GM19468 (cell line): ENCODE results near the gene NR1H4.
"Not testable (repeated sequence)": the region's sequence is repeated elsewhere in the genome, so short reads cannot be mapped to it uniquely, and the experiment has no call there.

ENCODE experiments used
- ATAC-seq: cut with Tn5 transposase; IDR thresholded peaks from one replicate; pipeline ENCODE4 v1.9.1; 2021; ENCODE audit warnings: mild to moderate bottlenecking, moderate library complexity, moderate number of reproducible peaks; ENCODE audit not compliant: unreplicated experiment; ENCODE audit errors: extremely low read depth

Gene NR1H4

DNA sequence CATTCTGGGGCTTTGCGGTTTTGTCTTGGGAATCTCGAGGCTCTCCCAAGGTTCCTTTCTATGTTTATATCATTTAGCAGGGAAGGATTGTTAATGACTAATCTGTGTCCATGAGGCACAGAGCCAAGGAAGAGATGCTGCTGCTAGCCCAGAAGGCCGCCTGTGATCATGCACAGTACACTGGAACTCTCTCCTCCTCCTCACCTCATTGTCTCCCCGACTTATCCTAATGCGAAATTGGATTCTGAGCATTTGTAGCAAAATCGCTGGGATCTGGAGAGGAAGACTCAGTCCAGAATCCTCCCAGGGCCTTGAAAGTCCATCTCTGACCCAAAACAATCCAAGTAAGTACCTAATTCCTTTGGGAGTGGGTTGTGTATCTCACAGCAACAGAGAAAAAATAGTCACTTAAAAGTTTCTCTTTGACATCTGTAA is at the start of gene NR1H4:
NR1H4 (plus strand) TSS at position 151 of the 435 bp plus-strand sequence. CDS start 19,458 bp downstream, outside the sequence.
- no peak for ATAC-seq

DNA sequence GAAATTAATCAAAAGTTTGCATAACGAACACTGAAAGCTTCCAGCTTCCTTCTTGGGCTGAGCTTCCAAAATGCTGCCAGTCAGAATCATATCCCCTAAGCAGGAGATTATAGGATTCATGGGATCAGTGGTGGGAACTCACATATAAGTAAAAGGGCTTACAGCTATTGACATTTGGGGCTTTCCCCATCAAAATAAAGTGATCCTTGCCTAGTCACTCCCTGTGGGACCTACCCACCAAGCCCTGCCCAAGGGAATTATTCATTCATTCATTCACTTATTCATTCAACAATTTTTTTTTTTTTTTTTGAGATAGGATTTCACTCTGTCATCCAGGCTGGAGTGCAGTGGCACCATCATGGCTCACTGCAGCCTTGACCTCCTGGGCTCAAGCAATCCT is 47.5 kb upstream of the NR1H4 start:
- no peak for ATAC-seq

DNA sequence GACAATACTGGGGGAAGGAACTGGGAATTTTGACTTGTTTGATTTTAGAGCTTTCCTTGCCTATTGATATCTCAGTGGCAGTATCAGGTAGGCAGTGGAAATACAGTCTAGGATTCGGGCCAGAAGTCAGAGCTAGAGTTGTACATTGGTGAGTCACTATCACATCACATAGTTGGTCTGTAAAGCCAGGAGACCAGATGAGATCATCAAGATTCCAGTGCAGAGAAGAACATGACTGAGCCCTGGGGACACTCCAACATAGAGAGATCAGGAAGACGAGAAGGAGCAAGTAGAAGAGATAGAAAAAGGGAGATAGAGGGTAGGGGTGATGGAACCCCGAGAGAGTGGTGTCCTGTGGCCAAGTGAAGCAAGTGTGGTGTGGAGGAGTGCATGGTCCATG is 46.6 kb upstream of the NR1H4 start:
- no peak for ATAC-seq

DNA sequence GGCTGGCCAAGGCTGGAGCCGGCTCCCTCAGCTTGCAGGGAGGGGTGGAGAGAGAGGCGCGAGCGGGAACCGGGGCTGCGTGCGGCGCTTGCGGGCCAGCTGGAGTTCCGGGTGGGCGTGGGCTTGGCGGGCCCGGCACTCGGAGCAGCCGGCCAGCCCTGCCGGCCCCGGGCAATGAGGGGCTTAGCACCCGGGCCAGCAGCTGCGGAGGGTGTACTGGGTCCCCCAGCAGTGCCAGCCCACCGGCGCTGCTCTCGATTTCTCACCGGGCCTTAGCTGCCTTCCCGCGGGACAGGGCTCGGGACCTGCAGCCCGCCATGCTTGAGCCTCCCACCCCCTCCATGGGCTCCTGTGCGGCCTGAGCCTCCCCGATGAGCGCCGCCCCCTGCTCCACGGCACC is 43.4 kb upstream of the NR1H4 start:
- not testable (repeated sequence) for ATAC-seq

DNA sequence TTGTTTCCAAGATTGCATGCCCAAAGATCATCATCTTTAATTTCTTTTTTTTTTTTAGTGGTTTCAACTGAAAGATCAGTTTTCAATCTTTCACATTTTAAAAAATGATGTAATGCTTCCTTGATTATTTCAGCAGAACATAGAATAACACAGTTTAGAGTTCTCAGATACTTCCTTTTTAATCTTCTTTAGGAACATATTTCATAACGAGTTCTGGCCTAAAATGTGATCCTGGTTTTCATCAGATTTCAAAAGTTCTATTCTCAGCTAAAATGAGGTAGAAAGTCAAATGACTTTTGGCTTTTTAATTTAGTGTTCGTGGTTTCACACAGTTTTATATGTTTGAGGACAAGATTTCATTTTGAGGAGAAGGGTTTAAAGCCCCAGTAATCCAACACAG is 40.0 kb upstream of the NR1H4 start:
- ATAC-seq = no peak

DNA sequence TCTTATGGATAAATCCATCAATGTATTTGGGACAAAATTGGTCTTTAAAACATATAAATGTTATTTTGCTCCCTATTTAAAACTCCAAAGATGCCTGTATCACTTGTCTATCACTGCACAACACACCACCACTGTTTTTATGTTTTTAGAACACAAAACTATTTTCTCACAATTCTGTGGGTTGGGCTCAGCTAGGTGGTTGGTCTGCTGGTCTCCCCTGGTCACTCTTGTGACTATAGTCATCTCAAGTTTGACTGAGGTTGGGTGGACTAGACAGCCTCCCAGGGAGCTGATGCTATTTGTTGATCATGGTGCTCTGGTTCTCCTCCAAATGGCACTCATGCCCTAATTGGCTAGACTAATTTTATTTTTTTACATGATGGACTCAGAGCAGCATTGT is 39.5 kb upstream of the NR1H4 start:
- ATAC-seq = no peak

DNA sequence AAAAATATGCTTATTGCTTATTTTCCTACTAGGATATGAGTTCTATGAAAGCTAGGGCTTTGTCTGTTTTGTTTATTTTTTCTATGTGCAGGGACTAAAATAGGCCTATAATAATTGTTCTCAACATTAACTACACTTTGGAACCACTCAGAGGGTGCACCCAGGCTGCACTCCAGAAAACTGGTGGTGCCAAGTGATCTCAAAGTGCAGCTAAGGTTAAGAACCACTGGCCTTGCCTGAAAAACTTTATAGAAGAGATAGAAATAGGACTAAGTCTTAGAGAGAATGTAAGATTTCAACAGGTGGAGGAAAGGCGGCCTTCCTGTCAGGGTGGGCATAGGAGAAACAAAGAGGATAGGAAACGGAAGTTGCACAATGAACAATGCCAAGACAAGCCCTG is 37.7 kb upstream of the NR1H4 start:
- ATAC-seq = no peak

DNA sequence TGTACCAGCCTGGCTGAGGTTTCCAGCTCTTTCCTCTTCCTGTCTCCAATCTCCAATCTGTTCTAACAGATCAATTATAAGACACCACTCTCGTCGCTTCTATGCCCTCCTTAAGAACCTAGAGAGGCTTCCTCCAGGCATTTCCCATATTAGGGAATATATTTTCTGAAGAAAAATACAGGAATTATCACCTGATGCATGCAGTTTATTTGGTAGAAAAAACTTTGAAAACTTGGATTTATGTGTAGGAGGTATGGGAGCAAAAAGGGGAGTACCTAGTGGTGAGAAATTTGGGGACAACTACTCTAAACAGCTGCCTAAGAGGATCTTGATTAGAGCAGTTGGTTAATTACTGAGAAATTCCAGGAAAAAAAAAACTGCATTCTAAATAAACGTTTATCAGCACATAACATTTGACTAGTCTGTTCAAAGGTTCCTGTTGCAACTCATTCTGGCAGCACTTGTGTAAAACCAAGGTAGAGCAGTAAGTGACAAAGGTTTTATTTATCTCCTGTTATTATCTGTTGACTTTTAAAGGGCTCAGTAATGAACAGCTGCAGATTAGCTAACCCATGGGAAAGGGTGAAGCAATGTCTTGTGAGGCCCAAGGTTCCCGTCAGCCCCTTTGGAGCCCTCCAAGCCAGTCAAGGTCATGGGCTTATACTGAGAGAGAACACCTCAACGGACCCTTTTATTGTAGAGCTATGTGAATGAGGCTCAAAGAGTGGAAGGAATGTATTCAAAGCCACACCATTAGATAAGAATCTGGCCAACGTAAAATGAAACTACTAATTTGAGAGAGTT is 36.4 kb upstream of the NR1H4 start:
- ATAC-seq = no peak

DNA sequence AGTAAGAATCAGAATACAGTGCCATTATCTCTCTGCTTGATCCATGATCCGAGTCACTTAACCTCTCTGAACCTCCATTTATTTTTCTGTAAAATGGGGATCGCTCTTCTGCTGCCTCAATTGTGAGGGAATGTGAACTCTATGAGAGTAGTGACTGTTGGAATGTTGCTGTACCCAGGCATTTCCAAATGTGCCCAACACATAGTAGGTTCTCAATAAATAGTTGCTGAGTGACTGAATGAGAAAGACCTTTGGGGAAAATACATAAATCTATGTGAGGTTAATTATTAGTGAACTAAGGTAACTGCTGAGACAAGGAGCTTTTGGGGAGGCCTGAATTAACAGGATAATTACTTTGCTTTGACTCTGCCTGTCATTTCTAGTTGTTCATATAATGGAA is 33.9 kb upstream of the NR1H4 start:
- no peak for ATAC-seq

DNA sequence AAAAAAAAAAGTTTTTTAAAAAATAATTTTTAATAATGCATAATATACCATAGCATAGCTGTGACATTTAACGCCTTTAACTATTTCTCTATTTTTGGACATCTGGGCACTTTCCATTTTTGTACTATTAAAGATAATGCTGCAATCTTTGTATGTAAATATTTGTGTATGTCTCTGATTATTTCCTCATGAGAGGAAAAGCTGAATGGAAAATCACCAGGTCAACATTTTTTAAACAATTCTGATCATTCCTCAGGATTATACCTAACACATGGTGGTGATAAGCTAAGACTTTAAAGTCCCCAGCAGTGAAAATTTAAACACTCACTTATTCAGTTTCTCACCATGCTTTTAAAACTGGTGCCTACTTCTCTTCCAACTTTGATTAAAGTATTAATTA is 31.3 kb upstream of the NR1H4 start:
- ATAC-seq = no peak

DNA sequence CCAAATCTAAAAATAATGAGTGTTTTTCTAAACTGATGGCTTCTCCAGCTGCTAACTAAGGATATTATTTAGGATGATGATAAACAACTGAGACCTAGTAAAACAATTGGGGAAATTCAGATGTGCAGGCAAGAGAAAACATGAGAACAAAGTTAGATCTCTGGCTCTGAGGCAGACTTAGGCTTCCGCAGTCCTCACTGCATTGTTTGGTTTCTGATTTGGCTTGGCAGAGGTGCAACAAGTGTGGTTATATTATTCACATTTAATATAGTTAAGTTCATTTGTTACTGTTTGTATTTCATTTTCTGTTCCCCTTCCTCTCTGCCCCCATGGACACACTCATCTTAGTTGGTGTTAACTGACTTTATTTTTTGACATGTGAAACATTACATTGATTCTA is 30.2 kb upstream of the NR1H4 start:
- no peak for ATAC-seq

DNA sequence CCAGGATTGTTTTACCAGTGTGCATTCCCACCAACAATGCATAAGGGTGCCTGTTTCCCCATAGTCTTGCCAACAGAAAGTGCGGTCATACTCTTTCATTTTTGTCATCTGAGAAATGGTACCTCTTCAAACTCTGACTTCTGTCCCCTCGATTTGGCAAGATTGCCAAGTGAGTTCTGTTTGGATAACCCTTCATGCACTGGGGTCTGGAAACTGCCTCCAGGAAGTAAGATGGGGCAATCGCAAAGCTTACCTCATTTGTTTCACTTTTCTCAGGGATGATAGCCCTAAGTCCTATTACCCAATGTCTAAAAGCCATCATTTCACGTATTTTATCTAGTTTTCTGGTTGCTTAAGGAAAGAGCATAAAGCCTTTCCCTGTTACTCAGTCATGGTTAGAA is 28.6 kb upstream of the NR1H4 start:
- no peak for ATAC-seq

DNA sequence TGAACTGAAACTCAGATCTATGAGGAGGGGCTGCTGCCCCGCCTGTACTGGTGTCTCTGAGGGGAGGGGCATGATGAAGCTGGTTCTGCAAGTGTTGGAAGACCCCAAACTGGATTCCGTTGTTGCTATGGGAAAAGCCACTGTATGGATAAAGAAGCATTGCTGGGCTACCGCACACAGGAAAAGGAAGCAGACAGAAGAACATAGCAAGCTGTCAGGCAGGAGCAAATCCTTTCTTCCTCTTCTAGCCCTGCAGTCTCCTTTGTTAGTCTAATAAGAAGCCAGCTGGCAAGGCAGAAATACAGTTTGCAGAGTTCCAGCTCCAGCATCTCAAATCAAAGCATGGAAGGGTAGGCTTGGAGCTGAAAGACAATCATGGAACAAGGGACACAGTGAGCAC is 26.3 kb upstream of the NR1H4 start:
- no peak for ATAC-seq

DNA sequence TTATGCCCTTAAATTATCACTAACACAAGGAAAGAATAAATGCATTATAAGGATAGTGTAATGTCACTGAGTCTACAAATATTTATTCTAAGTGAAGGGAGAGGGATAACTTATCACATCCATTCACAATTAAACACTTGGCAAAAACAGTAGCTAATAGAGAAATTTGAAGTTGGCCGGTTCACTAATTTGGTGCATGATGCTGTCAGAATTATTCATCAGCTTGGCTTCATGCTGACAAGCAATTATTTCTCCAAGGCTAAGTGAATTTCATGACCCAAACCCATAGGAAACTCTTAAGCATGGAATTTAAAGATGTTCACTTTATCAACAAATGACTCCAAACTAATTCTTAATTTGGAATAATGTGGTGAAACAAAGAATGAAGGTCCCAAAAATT is 25.0 kb upstream of the NR1H4 start:
- no peak for ATAC-seq

DNA sequence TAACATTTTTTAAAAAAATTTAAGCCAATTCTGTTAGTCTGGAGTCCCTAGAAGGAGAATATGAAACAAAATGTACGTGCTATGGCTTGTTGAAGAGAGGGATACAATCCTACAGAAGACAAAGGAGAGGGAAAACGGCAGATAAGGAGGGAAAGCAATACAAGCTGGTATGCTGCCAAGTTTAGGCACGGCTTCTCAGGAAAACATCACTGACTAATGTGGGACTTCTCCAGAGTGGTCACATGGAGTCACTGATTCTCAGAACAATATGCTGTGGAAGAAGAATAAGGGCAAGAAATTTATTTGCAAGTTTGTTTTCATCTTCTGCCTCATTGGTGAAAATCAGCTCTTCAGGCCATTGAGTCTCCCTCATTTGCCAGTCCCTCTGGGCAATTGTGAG is 22.9 kb upstream of the NR1H4 start:
- no peak for ATAC-seq

DNA sequence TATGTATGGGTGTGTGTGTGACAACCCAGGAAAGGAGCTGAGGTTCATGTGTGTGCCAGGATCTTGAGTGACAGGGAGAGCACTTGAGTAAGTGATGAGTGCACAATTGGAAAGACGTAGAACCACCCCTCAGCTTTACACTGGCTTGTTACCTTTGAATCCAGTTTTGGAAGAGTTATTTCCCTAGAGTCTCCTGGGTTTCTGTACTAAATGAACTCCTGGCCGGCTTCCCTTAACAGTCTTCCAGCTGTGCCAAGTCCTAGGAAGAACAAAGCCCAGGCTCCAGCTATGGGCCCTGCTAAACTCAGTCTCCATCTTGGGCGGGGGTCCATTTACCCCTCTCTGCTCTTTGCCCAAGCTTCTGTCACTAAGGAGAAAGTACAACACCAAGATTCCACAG is 19.7 kb upstream of the NR1H4 start:
- no peak for ATAC-seq

DNA sequence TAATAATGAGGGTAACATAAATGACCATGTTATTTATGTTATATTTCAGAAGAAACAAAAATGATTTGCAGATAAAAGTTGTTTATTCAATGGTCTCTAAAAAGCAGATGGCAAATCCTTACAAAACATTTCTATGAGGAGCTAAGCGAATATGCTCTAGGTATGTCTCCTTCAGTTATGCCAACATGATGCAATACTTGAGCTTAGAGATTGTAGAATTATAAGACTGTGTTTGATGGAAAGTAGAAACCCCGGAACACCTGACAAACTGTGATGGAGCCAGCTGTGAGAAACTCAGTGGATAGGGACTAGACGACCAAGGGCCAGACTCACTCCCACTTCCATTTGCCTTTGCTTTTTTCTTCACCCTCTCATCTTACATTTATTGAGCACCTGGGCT is 17.8 kb upstream of the NR1H4 start:
- ATAC-seq = no peak

DNA sequence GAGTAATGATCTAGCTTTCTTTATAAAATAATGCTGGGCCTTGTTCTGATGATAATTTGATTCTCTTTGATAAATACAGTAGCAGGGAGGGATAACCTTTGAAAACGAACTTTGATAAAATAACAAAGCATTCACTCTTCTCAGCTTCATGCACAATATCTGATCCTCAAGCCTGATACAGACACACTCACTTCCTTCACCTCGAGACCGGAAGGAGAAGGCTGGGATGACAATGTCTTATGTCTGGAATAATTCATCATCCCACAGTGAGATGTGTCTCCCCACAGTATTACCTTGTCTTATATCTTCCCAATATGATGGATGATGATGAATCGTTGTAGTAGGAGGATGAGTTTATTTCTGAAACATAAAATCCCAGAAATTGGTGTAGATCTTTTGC is 15.5 kb upstream of the NR1H4 start:
- ATAC-seq = no peak

DNA sequence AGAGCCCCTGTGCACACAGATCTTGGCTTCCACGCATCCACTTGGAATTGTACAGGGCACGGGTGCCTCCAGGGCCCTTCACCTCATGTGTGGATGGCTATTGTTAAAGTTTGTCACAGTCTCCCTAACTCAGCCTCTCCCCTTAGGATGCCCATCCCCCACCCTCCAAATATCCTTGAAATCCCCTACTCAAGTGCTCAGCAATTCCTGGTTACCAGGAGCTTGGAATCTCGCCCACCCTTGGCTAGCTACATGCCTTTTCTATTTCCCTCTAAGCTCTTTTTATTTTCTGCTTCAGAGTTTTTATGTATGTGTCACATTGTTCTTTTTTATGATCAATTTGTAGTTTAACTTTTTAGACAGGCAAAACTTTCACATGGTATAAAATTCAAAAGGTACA is 13.0 kb upstream of the NR1H4 start:
- no peak for ATAC-seq

DNA sequence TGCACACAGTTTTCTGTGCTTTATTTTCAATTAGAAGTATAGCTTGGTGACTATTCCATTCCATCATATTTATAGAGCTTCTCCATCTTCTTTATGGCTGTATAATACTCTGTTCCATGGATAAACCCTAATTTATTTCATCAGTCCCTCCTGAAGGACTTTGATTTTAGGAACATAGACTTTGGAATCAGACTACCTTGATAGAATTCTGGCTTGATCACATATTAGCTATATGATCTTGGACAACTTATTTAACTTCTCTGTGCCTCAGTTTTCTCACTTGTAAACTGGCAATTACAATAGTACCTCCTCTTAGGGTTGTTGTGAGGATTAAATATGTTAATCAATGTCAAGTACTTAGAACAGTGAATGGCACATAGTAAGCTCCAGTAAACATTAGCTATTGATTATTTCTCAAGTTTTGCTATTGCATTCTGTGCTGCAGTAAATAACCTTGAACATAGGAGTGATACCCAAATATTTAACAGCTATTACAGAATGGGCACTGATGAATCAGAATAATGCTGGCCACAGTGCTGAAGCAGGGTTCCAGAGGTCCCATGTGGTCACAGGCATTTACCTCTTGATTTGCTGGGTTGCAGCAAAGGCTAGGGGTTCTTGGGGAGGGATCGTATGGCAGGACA is 12.2 kb upstream of the NR1H4 start:
- no peak for ATAC-seq

DNA sequence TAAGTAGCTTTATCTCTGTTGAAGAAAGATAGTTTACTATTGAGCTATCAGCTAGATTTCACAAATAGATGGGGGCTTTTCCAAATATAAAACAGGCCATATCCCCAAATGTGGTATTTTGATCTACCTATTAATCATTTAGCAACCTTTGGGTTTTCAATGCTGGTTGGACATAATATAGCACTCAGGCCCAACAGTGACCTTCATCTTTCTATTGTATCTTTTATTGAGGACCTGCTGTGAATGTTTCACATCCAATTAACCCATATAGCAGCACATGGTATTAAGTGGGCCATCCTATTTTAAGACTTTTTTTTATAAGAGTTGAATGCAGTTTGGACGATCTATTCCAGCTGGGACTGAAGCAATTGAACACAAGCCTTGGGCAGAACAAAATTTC is 10.0 kb upstream of the NR1H4 start:
- no peak for ATAC-seq

DNA sequence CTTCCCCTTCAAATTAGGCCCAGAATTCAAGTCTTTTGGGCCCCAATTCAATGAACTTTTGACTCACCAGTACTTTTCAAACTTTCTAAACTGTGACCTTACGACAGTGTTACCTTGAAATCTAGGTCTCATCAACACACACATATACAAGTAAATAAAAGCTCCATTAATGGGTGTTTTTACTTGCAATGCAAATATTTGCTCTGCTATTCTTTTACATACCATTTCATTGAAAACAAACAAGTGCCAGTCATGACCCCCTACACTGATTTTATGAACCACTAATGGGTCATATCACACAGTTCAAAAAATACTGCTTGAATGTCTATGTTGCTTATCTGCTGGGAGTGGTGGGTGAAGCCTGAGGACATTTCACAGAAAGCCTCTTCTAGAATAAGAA is 9.1 kb upstream of the NR1H4 start:
- ATAC-seq = no peak
